Epidermal melanocyte (primary cell): ENCODE results near the gene MRPL37.
"Not testable (repeated sequence)": the region's sequence is repeated elsewhere in the genome, so short reads cannot be mapped to it uniquely, and the experiment has no call there.

ENCODE experiments used
- DNase-seq: peaks from one replicate; pipeline ENCODE4 v3.0.0; 2011; ENCODE audit warnings: low spot score; ENCODE audit not compliant: insufficient read length

The MRPL37 gene

DNA sequence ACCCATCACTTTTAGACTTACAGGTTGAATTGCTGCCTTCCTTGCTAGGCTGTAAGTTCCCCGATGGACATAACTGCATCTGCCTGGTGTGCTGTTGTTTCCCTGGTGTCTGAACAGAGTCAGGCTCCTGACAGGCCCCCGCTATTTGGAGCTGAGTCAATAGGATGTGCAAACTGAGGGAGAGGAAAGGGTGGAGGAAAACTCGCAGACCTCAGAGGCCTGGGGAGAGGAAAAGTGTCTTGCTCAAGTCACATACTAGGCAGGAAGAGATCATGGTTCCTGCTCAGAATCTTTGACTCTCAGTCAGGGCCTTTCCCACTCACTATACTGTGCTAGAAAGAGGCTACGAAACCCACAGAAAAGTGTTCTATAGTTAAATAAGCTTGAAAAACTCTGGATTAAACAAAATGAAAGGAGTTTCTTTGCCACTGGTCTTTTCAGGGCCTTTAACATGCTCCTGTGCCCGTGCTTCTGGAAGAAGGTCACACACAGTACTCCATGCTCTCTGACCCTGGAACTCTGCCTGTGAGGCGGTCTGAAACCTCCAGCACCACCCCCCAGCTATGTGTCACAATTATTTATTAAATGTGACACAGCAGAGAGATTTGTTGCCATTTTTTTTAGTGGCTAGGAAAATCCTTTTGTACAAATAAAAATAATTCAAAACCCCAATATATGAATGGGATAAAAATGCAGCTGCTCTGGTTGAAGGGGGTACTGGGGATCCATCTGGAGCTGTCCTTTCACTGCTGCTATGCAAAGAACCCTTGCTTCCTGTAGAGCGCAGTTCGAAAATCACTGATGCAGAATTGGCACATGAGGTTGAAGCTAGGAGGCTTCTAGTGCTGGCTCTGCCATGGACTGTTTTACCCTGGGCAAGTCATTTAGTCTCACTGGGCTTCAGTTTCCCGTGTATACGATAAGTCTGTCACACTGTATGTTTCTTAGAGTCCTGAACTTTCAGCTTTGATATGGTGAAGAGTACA is 27.1 kb upstream of the MRPL37 start:
- DNase-seq: no peak

DNA sequence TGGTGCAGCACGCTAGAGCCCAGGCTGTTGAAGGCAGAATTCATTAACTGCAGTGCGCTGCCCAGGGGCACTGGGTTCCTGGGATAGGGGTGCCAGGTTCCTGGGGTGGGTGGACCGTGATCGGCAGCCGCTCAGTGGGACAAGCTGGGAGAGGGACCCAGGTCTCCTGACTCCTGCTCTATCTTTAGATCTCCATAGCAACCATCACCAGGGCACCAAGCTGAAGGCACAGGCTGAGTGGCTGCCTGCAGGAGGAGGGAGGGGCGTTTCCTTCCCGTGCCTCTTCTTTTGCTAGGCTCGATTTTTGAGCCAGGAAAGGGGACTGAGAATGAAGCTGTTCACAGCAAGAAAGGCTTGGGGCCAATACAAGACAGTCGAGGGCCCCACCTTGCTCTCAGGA is 26.3 kb upstream of the MRPL37 start:
- no peak for DNase-seq

- no peak for DNase-seq
Observed at GRCh38 chr1:54174106-54174505, 25.9 kb upstream of the MRPL37 start.

- no peak for DNase-seq
Observed at GRCh38 chr1:54176621-54177327, 23.2 kb upstream of the MRPL37 start.

DNA sequence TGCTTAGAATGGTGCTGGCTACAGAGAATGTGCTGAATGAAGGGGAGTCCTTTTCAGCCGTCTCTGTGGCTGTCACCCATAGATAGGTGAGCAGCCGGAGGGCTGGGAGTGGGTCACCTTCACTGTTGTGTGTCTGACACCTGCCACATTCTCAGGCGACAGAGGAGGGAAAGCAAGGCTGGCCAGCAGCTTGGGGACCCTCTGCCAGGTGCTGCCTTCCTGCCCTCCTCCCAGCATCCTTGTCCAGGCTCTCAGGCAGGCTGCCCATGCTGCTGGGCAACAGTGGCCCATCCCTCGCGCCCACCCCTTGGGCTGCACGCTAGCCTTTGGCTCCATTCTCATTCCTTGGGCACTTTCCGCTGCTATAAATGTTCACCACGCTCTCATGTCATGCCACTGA is 22.2 kb upstream of the MRPL37 start:
- DNase-seq: no peak

DNA sequence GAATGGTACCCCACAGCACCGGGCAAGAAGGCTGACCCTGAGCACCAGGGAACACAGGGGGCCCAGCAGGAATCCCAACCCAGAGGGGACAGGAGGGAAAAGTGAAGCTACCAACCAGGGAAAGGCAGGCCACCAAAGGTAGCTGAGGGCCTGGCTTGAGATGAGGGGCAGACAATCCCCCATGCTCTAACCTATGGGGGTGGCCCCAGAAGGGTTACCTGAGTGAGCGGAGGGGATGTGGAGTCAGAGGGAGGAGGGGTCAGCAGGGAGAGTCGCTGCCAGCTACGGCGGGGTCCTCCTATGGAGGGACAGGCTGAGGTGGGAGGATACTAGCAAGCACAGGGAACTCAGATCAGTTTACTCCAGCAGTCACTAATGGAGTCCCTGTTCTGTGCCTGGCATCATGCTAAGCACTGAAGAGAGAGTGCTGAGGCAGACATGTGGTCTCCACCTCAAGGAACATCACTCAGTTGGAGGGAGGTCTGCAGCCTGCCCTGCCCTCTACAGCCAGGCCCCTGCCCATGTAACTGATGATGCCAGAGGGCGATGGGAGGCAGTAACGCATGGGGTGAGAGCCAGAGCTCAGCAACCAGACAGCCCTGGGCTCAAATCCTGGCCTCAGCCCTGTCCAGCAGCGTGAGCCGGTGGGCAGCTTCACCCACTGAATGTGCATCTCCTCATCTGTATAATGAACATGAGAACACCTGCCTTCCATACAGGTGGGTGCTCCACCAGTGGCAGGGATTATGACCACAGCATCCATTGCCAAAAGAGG is 21.5 kb upstream of the MRPL37 start:
- DNase-seq: no peak

- DNase-seq: no peak
Observed at GRCh38 chr1:54180701-54181360, 19.1 kb upstream of the MRPL37 start.

DNA sequence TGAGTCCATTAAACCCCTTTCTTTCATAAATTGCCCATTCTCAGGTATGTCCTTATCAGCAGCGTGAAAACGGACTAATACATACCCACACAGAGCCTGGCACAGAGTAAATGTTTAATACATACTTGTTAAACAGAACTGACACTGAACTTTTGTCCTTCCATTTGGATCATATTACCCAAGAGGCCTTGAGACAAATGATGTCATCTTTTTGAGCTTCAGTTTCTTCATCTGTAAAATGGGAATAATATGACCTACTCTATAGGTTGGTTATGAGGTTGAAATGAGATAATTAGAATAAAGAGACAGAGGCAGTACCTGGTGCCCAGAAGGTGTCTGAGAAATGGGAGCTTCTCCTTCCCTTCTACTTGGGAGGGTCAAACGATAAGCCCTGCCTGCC is 13.9 kb upstream of the MRPL37 start:
- DNase-seq: no peak

DNA sequence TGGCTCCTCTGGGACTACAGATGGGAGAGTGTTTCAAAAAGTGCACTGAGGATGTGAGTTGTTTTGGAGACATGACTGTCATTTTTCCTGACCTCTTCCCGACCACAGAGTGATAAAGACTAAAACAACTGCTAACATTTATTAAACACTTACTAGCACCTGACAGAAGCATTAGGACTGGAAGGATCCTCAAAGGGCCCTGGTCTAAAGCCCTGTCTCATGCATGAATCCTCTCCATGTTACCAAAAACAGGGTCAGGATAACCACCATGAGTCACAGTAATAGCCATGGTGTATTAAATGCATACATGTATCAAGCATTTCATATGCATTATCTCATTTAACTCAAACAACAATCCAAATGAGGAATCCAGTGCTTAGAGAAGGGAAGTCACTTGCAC is 11.7 kb upstream of the MRPL37 start:
- DNase-seq: no peak

DNA sequence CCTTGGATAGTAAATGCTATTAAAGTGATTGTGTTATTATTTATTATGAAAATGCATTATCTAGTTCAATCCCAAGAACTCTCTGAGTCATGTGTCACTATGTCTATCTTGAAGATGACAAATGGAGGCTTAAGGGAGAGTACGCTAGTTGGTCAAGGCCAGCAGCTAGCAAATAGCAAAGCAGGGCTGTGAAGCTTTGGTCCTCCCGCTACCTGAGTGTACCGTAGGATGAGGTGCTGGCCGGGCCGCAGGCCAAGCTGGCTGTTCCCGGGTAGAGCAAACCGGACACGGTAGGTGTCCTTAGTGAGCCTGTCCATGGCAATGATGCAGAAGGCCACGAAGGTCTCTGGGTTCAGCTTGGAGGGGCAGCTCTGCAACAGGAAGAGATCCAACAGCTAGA is 9.4 kb upstream of the MRPL37 start:
- no peak for DNase-seq

DNA sequence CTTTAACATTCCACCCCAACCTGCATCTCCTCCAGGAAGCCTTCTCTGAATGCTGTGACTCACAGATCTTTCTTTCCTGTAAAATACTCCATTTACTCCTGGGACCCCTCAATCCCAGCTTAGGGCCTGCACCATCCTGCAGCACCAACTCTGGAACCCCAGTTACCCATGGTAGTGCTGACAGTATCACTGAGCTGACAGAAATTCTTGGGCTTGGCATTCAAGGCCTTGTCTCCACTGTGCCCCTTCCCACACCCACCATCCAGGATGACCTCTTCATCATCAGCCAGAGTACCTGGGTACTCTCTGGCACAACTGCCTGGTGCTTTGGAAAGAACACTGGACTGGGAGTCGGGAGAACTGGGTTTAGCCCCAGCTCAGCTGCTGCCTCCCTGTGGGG is 8.4 kb upstream of the MRPL37 start:
- no peak for DNase-seq

GRCh38 chr1:54193453-54193852 is 6.5 kb upstream of the MRPL37 start:
- DNase-seq: no peak

DNA sequence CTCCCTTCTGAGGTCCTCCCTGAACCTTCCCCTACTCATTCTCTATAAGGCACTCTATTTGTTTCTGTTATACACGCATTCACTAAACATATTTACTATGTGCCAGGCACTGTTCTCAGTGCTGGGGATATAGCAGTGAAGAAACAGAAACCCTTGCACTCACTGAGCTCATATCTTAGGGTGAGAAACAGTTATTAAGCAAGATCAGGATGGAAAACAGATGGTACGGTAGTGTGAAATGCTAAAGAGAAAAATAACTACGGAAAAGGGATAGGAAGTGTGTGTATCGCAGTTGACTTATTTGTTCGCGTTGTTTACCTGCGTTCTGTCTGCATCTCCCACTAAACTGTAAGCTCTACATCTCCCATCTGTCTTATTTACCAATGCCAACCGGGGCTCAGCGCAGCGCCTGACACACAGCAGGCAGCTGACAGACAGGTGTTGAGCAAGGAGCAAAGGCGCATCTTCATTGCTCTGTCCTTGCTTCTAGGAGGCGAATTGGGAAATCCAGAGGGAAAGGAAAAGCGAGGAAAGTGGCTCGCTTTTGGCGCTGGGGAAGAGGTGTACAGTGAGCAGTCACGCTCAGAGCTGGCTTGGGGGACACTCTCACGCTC is 709 bp upstream of the MRPL37 start:
- no peak for DNase-seq

DNA sequence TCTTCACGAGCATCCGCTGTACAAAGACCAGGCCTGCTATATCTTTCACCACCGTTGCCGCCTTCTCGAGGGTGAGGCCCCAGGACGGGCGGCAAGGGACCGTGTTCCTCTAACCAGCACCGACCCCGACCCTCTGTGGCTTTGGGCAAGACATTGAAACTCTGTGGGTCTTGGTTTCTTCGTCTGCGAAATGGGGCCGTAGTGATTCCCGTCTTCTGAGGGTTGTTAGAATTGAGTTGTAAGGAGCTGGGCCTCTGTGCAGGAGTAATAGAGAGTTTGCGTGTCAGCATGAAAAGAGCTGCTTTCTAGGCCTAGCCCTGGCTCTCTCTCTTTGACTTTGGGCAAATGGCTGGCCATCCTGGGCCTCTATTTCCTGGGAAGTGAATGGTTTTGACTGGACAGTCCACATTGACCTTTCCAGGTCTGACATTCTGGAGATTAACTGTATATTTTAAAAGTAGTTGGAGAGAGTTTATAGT is 591 bp downstream of the MRPL37 start:
- no peak for DNase-seq

DNA sequence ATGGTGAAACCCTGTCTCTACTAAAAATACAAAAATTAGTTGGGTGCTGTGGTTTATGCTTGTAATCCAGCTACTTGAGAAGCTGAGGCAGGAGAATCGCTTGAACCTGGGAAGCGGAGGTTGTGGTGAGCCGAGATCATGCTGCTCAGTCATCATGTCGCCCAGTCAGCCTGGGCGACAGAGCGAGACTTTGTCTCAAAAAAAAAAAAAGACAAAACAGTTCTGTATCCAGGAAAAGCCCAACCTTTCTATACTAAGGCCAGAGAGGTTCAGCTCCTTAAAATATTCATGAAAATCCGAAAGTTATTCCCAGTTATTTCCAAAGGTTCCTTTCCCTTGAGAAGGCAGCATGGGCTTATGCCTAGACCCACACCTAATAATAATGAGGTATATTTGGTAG is 4.2 kb downstream of the MRPL37 start:
- no peak for DNase-seq

DNA sequence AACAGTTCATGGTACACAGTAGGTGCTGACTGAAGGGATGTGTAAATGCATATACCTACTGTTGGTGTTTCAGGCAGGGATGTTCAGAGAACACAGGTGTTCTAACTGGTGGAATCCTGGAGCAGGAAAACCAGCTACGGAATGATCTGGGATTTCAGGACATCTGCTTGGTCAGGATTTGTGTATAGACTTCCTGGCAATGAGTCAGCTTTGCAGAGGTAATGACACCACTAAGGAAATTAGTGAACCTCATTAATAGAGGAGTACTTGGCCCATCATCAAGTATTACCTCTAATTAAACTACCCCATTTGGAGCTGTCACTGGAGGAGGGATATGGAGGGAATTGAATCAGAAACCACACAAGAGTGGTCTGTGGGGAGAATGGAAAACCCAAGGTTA is 7.3 kb downstream of the MRPL37 start:
- no peak for DNase-seq

DNA sequence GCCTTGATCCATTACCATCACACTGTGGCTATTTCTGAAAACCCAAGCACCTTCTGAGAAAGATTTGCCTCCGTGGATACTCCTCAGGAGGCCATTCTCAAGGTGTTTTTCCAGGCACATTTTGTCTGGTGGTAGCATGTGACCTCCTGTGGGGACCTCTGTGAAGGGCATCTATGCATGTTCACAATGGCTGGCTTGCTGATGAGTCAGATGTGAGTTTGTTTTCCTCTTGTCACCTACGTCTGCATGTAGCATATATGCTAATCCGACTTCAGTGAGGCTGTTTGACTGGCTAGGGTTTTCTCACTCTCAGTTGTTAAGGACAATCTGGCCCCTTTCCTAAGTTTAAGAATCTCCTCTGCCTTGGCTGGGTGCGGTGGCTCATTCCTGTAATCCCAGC is 7.9 kb downstream of the MRPL37 start:
- DNase-seq: not testable (repeated sequence)

GRCh38 chr1:54212872-54213271 is 12.9 kb downstream of the MRPL37 start:
- no peak for DNase-seq

DNA sequence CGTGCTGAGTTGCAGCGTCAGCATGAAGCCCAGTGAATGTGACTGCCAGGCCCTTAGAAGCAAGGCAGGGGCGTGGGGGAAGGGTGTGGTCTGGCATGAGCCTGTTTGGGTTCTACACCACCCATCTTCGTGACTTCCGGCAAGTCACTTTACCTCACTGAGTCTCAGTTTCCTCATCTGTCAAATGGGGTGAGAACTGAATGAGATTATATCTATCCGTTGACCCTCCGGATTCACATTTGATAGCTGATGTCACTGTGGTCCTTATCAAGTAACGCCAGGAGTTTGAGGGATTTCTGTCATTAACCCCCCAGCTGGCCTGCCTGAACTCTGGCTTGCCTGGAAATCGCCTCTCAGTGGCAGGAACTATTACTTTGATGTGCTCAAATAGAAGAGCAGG is 15.6 kb downstream of the MRPL37 start:
- DNase-seq: no peak

DNA sequence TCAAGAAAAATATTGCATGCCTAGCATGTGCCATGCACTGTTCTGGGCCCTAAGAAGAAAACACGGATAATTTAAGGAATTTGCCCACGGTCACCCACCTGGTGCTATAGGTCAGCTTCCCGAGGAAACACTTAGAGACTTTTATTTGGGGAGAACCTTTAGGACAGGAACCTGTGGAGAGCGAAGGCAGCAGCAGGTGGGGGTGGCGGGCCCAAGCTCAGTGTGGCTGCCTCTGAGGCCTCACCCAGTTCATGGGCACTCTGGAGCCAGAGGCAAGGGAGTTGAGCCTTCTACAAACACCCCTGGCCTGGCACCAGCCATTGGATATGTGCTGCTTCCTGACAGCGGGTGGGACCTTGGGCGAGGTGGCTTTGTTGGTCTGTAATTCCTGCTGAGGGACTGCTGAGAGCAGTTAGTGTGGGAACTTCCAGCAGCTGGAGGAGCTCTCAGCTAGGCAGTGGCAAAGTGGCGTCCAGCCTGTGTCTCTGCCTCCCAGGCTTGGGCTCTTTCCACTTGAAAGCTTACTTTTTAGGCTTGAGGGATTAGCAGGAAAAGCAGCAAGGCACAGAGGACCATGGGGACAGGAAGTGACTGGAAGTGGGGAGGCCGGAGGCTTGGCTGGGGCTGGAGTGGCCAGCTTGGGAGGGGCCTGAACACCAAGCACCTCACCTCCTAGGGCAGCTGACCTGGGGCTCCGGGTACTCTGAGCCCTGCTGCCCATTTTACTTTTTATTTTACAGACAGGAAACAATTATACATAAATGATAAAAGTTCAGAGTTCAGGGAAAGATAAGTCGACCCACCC is 19.1 kb downstream of the MRPL37 start:
- no peak for DNase-seq
